ENCODE results near the gene MBTD1.

Gene MBTD1

GRCh38 chr17:51142597-51142996 is 117.3 kb downstream of the MBTD1 start:
- no peak for DNase-seq

GRCh38 chr17:51135956-51136355 is 123.9 kb downstream of the MBTD1 start:
- DNase-seq, result no peak

- DNase-seq, result no peak
These were observed 126.5 kb downstream of the MBTD1 start for GRCh38 chr17:51133365-51133764.

GRCh38 chr17:51132964-51133319 is 126.9 kb downstream of the MBTD1 start:
- no peak for DNase-seq

- no peak for DNase-seq
These were observed 131.8 kb downstream of the MBTD1 start for GRCh38 chr17:51128076-51128475.

Measured in activated CD4-positive, alpha-beta T cell treated with anti-CD3 and anti-CD28 coated beads for 1 hour (primary cell).